Measurements from ENCODE around the gene CPAMD8.

The CPAMD8 gene

GRCh38 chr19:16915734-16916133, 110.9 kb downstream of the CPAMD8 start:
- DNase-seq: no peak

GRCh38 chr19:16915135-16915534, 111.5 kb downstream of the CPAMD8 start:
- DNase-seq: no peak

GRCh38 chr19:16914421-16914820, 112.2 kb downstream of the CPAMD8 start:
- DNase-seq: no peak

- no peak for DNase-seq
Observed at GRCh38 chr19:16912780-16913179, 113.8 kb downstream of the CPAMD8 start.

- DNase-seq: no peak
Observed at GRCh38 chr19:16911046-16911445, 115.6 kb downstream of the CPAMD8 start.

GRCh38 chr19:16908759-16909158, 117.9 kb downstream of the CPAMD8 start:
- DNase-seq: no peak

- DNase-seq: no peak
Observed at GRCh38 chr19:16904599-16904998, 122.0 kb downstream of the CPAMD8 start.

GRCh38 chr19:16903347-16903746, 123.3 kb downstream of the CPAMD8 start:
- DNase-seq: no peak

GRCh38 chr19:16902545-16902944, 124.1 kb downstream of the CPAMD8 start:
- DNase-seq: no peak

- DNase-seq: no peak
Observed at GRCh38 chr19:16901491-16902175, 125.0 kb downstream of the CPAMD8 start.

GRCh38 chr19:16899566-16900075, 127.0 kb downstream of the CPAMD8 start:
- DNase-seq: no peak

GRCh38 chr19:16898361-16899015, 128.1 kb downstream of the CPAMD8 start:
- no peak for DNase-seq

GRCh38 chr19:16897856-16898161, 128.8 kb downstream of the CPAMD8 start:
- no peak for DNase-seq

GRCh38 chr19:16897029-16897855, 129.4 kb downstream of the CPAMD8 start:
- no peak for DNase-seq

GRCh38 chr19:16896146-16897028, 130.2 kb downstream of the CPAMD8 start:
- no peak for DNase-seq

- DNase-seq: no peak
Observed at GRCh38 chr19:16895467-16896145, 131.0 kb downstream of the CPAMD8 start.

GRCh38 chr19:16894080-16894479, 132.5 kb downstream of the CPAMD8 start:
- no peak for DNase-seq

GRCh38 chr19:16893686-16893989, 133.0 kb downstream of the CPAMD8 start:
- DNase-seq: no peak

GRCh38 chr19:16892868-16893685, 133.5 kb downstream of the CPAMD8 start:
- DNase-seq: no peak

- DNase-seq: no peak
Observed at GRCh38 chr19:16892436-16892835, 134.2 kb downstream of the CPAMD8 start.

GRCh38 chr19:16891696-16892382, 134.8 kb downstream of the CPAMD8 start:
- DNase-seq: no peak
